Psoas muscle (tissue), 8 donors: ENCODE results near the gene CSPG4. TPM values are rescaled to one million over a fixed set of nuclear protein-coding genes. Genes with fewer than 3 reads are reported as not detected.

Experiments used
- ATAC-seq, 4 donors: fragments of 200-7000 bp; cut with Tn5 transposase; one replicate each; pipeline ENCODE4 v1.9.1; 2020; ENCODE audit warnings: moderate library complexity in 3 of 4, mild to moderate bottlenecking in 2 of 4
- DNase-seq, 2 donors: peaks; one replicate each; pipeline ENCODE4 v3.0.0-alpha.2; 2020
- H3K27ac ChIP-seq: fragments of 200-600 bp; one replicate; pipeline ENCODE4 v1.8.0; 2022
- H3K27me3 ChIP-seq, 3 donors: fragments of 200-600 bp in 1 of 3; one replicate each; pipeline versions ENCODE4 v1.6.1 to v1.8.0; 2013 to 2022; ENCODE audit warnings: low read length in 2 of 3, mild to moderate bottlenecking in 2 of 3, moderate library complexity in 1 of 3; ENCODE audit not compliant: insufficient read depth in 3 of 3
- H3K36me3 ChIP-seq, 2 donors: fragments of 200-600 bp in 1 of 2; one replicate each; pipeline versions ENCODE4 v1.6.1 to v1.8.0; 2013 to 2022; ENCODE audit warnings: low read depth in 1 of 2, mild to moderate bottlenecking in 1 of 2, moderate library complexity in 1 of 2; ENCODE audit not compliant: insufficient read depth in 1 of 2
- H3K4me1 ChIP-seq: fragments of 200-600 bp; one replicate; pipeline ENCODE4 v1.8.0; 2022
- H3K4me3 ChIP-seq: fragments of 200-600 bp; one replicate; pipeline ENCODE4 v1.8.0; 2022; ENCODE audit warnings: mild to moderate bottlenecking
- H3K9me3 ChIP-seq: fragments of 200-600 bp; one replicate; pipeline ENCODE4 v1.8.0; 2022
- WGBS, 3 donors: extraction: QIAGEN DNeasy Blood & Tissue Kit; methylation state at CpG; one replicate each; pipeline versions ENCODE4 v1.1.6 to v1.1.7; 2013; 5-methylcytosine and 5-hydroxymethylcytosine counted together
- intact Hi-C, 2 donors: fragments of 100-400 bp; cut with DNase I; formaldehyde crosslinking; loops; one replicate each; pipeline versions ENCODE4 v1.11.0 to v1.14.2; 2022
- polyA plus RNA-seq, 3 donors: library from polyadenylated mRNA; stranded (reverse); fragments of 200-250 nt; gene quantifications; one replicate each; pipeline ENCODE4 v1.2.3, GENCODE V29; 2013
- total RNA-seq, 4 donors: library from RNA; stranded (reverse); fragmentation: NEBNext Ultra II Directional in 2 of 4; extraction: Animal tissue kit (Norgen Biotek cat#: 25700) in 2 of 4; gene quantifications; one replicate each; pipeline versions ENCODE4 v1.2.1 to v1.2.4, GENCODE V29; 2021 to 2023
- TF ChIP-seq, protein P1 (sequence below): fragments of 200-600 bp; IDR thresholded peaks from one replicate; pipeline ENCODE4 v1.8.0; 2022; ENCODE audit warnings: antibody characterized with exemption
- donor health status: healthy with polysubstance abuse.
- donor health status: DM: no; HTN: no; CAD: no; lungs with moderate emphysema.
- donor health status: Bipolar disorder and iron deficiency.
- donor health status: healthy.
- donor health status: DM: yes; HTN: yes; CAD: no.
- donor health status: DM: no; HTN: no; CAD: no.
- donor health status: DM: no; HTN: no; CAD: no.
- donor health status: DM: yes; HTN: yes; CAD: no.

The CSPG4 gene
- total and polyA plus RNA-seq, 7 donors: 8.1 to 49.5 (median 15.9) TPM

DNA sequence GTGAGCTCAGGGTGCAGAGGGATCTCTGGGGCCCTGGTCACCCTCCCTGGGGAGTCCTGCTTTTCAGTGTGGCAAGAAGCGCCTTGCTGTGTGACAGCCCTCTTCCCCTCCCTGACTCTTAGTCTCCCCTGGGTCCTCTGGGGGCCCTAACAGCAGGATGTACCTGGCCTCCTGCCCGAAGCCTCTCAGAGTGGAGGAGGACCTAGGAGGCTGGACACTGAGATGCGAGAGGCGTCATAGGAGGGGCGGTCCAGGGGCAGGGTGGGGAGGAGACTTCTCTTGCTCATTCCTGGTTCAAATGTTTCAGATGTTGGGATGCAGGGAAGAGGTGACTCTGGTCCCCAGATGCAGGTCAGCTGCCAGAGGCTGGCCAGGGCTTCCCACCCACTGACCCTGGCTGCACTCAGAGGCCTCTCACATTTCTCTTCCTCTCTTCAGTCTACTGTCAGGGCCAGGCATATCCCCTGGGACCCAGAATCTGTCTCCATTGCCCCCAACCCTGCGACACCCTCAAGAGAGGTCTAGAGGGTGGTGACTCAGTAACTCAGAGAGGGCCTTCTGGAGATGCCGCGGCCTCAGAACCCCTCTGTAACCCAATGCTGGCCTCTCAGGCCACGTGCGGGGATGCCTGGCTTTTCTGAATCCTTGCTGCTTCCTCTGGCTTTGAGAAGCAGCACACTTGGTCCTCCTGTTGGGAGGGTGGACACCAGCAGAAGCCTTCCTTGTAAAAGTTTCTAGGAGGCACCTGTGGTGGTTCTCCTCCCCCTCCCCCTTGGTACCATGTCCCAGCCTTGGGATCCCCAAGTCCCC is 39.0 kb downstream of the CSPG4 start:
- H3K27me3 ChIP-seq: no peaks in the 10 kb centered on the region
- DNase-seq (peak; percentile 87 to 94), ATAC-seq (peak; percentile 27 to 60 (median 42))
- H3K9me3 ChIP-seq: no peaks in the 10 kb centered on the region
- no peak overlapping the region for H3K4me3 ChIP-seq
- TF ChIP-seq, protein P1, sequence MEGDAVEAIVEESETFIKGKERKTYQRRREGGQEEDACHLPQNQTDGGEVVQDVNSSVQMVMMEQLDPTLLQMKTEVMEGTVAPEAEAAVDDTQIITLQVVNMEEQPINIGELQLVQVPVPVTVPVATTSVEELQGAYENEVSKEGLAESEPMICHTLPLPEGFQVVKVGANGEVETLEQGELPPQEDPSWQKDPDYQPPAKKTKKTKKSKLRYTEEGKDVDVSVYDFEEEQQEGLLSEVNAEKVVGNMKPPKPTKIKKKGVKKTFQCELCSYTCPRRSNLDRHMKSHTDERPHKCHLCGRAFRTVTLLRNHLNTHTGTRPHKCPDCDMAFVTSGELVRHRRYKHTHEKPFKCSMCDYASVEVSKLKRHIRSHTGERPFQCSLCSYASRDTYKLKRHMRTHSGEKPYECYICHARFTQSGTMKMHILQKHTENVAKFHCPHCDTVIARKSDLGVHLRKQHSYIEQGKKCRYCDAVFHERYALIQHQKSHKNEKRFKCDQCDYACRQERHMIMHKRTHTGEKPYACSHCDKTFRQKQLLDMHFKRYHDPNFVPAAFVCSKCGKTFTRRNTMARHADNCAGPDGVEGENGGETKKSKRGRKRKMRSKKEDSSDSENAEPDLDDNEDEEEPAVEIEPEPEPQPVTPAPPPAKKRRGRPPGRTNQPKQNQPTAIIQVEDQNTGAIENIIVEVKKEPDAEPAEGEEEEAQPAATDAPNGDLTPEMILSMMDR: no peak
- H3K27ac ChIP-seq: peak overlapping the region; percentile 56
- intact Hi-C loops: loop anchor here in 1 of 2 donors (10.0 kb wide), 1 partner anchor 159 kb away; no protein-coding TSS in a partner anchor
- 47 to 77% (median 56%) methylated on average over 7 to 10 of the region's 10 CpGs for whole genome bisulfite sequencing, 3 donors
- peaks cover 0 to 15% of the 10 kb centered on the region in 2 donors for H3K36me3 ChIP-seq
- peaks cover 35% of the 10 kb centered on the region for H3K4me1 ChIP-seq

DNA sequence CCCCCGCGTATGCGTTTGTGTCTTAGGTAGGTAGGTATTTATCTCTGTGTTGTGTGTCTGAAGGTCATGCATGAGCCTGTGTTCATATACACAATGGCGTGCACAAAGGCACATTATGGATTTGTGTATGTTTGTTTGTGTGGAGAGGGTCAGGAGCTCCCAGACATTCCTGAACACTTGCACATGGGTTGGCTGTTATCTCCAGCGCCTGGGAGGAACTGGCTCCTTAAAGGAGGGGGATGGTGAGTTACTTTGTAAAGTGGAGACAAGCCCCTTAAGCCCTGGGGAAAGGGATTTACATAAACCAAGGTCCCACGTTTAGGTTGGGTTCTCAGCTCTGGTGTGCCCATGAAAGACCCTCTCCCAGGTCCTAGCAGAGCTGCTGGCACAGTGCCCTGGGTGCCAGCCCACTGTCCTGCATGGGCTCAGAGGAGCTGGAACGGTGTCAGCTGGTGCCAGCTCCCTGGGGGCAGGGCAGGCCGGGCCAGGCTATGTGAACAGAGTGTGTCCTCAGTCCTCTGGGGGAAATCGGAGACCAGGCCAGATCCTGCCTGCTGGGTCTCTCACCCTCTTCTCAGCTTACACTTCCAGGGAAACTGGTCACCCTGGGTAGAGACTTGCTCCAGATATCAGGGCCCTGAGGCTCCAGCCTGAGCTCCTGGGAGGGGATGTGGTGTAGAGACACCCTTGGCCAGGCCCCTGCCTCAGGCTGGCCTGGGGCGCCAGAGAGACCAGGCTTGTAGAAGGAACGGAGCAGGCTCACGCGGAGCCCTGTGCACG is 39.8 kb downstream of the CSPG4 start:
- DNase-seq: no peak
- Histone ChIP-seq H3K36me3 (peaks cover 0 to 13% of the 10 kb centered on the region in 2 donors), H3K4me1 (peaks cover 35% of the 10 kb centered on the region), H3K9me3 (no peaks in the 10 kb centered on the region), H3K27me3 (no peaks in the 10 kb centered on the region), H3K27ac (peak overlapping the region; percentile 56), H3K4me3 (no peak overlapping the region)
- 29 to 47% (median 32%) methylated on average over 14 of the region's 14 CpGs for WGBS, 3 donors
- ATAC-seq: peak; percentile 16 to 53 (median 46)
- TF ChIP-seq, protein P1: no peak
- intact Hi-C loops: loop anchor here in 1 of 2 donors (10.0 kb wide), 1 partner anchor 158 kb away; no protein-coding TSS in a partner anchor

DNA sequence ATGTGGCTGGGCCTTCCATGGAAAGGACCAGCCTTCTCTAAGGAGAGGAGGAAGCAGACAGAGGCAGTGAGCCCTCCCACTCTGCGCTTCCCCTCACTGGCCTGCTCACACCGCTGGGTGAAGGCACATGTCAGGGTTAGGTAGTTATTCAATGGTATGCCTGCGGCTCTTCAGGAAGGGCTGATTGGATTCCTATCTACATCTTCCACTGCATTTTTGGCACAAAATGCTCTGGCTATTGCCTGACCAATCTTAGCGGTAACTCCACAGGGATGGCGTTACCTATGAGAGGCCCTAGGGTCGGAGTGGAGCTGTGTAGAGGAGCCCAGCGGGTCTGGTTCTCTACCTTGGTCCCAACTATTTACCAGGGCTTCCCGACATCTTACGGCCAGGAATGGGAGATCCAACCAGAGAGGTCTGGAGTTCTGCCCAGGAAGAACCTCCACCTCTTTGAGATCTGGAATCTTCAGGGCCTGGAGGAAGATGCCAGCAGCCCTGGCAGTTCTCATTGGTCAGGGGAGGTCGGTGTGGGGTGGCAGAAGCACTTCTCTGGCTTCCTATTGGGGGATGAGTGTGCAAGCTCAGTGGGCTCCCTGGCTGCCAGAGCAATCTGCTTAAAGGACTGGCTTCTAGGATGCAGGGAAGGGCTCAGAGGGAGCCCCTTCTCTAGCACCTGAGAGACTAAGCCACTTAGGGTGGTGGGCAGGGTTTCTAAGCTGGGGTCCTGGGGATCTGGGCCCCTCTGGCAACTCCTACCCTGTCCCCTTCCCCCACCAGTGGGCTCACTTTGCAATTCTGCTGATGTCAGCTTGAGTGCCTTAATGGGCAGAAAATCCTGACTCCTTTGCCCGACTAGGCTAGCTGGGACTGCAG is 40.7 kb downstream of the CSPG4 start:
- Histone ChIP-seq H3K27me3 (no peaks in the 10 kb centered on the region), H3K4me3 (no peak overlapping the region), H3K4me1 (peaks cover 42% of the 10 kb centered on the region), H3K36me3 (peaks cover 0 to 5% of the 10 kb centered on the region in 2 donors), H3K9me3 (no peaks in the 10 kb centered on the region), H3K27ac (peak overlapping the region; percentile 56)
- TF ChIP-seq, protein P1: no peak
- intact Hi-C loops: loop anchor here in 1 of 2 donors (10.0 kb wide), 1 partner anchor 157 kb away; no protein-coding TSS in a partner anchor
- ATAC-seq (no peak), DNase-seq (no peak)
- 65 to 70% (median 70%) methylated on average over 11 of the region's 11 CpGs for WGBS, 3 donors

DNA sequence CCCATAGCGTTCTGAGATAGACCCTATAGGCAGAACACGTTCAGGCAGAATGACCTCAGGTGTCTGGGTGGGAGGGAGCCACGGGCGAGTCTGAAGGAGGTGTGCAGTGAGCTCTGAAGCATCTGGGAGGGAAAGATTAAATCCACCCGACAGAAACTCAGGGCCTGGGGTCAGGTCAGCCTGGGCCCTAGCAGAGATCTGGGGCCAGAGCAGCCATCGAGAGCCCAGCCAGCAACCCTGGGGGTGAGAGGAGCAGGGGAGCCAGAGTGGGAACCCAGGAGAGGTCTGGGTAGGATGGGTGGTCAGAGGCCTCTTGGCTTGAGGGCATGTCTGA is 42.8 kb downstream of the CSPG4 start:
- Histone ChIP-seq H3K9me3 (no peaks in the 10 kb centered on the region), H3K36me3 (no peaks in the 10 kb centered on the region), H3K4me1 (peaks cover 33% of the 10 kb centered on the region), H3K27me3 (no peaks in the 10 kb centered on the region), H3K4me3 (no peak overlapping the region), H3K27ac (no peak overlapping the region)
- intact Hi-C loops: loop anchor here in 1 of 2 donors (10.0 kb wide), 1 partner anchor 155 kb away; no protein-coding TSS in a partner anchor
- DNase-seq (no peak), ATAC-seq (no peak)
- WGBS, 3 donors: 81 to 86% (median 82%) methylated on average over 6 of the region's 6 CpGs
- TF ChIP-seq, protein P1: no peak
